OCI-LY1 (cell line): Measurements from ENCODE around the gene MAP3K6.

Experiments
- H2AFZ ChIP-seq: fragments of 200-600 bp; sonication (generic), shearing (Covaris generic); 2 replicates; pipeline ENCODE4 v1.6.0; 2014; ENCODE audit warnings: antibody characterized with exemption, mild to moderate bottlenecking, low read length
- H3F3A ChIP-seq: fragments of 200-600 bp; sonication (generic), shearing (Covaris generic); 2 replicates; pipeline ENCODE4 v1.6.0; 2014; ENCODE audit warnings: mild to moderate bottlenecking, antibody characterized with exemption, low read length, moderate library complexity; ENCODE audit not compliant: insufficient read depth
- H3K27ac ChIP-seq: fragments of 200-600 bp; sonication (generic); 2 replicates; pipeline ENCODE4 v1.5.1; 2014; ENCODE audit warnings: low read length, mixed run types, mild to moderate bottlenecking, low read depth; ENCODE audit not compliant: poor library complexity, severe bottlenecking
- H3K27me3 ChIP-seq: fragments of 200-600 bp; sonication (generic); 2 replicates; pipeline ENCODE4 v1.6.0; 2014; ENCODE audit warnings: antibody characterized with exemption, mild to moderate bottlenecking, low read length, moderate library complexity; ENCODE audit not compliant: insufficient read depth
- H3K36me3 ChIP-seq: fragments of 200-600 bp; sonication (generic); 2 replicates; pipeline ENCODE4 v1.6.1; 2014; ENCODE audit warnings: mild to moderate bottlenecking, antibody characterized with exemption, low read length, moderate library complexity, mixed read lengths; ENCODE audit not compliant: insufficient read depth
- H3K4me1 ChIP-seq: fragments of 200-600 bp; sonication (generic); 2 replicates; pipeline ENCODE4 v1.5.1; 2014; ENCODE audit warnings: mild to moderate bottlenecking, low read length, moderate library complexity; ENCODE audit not compliant: insufficient read depth, severe bottlenecking
- H3K4me2 ChIP-seq: fragments of 200-600 bp; sonication (generic), shearing (Covaris generic); 2 replicates; pipeline ENCODE4 v1.6.1; 2014; ENCODE audit warnings: low read length
- H3K4me3 ChIP-seq: fragments of 200-600 bp; sonication (generic); 2 replicates; pipeline ENCODE4 v1.5.1; 2014; ENCODE audit warnings: low read length, low read depth, mild to moderate bottlenecking, mixed read lengths; ENCODE audit not compliant: poor library complexity, severe bottlenecking
- H3K79me2 ChIP-seq: fragments of 200-600 bp; shearing (Covaris generic); 2 replicates; pipeline ENCODE4 v1.6.1; 2016; ENCODE audit warnings: mixed run types, low read length, mixed read lengths; ENCODE audit not compliant: insufficient read depth
- H3K9ac ChIP-seq: fragments of 200-600 bp; sonication (generic), shearing (Covaris generic); 2 replicates; pipeline ENCODE4 v1.6.1; 2014; ENCODE audit warnings: mild to moderate bottlenecking, low read length, mixed read lengths
- H3K9me2 ChIP-seq: fragments of 200-600 bp; sonication (generic), shearing (Covaris generic); 2 replicates; pipeline ENCODE4 v1.6.1; 2014; ENCODE audit warnings: low read depth, mild to moderate bottlenecking, low read length, mixed read lengths
- H3K9me3 ChIP-seq: fragments of 200-600 bp; shearing (Covaris generic); 2 replicates; pipeline ENCODE4 v1.6.1; 2014; ENCODE audit warnings: low read length, mixed read lengths
- H4K20me1 ChIP-seq: fragments of 200-600 bp; sonication (generic), shearing (Covaris generic); 2 replicates; pipeline ENCODE4 v1.6.0; 2016; ENCODE audit warnings: mild to moderate bottlenecking, low read length; ENCODE audit not compliant: insufficient read depth
- EZH2 ChIP-seq: fragments of 200-600 bp; sonication (generic), shearing (Covaris generic); IDR thresholded peaks from 2 replicates; pipeline ENCODE4 v1.8.0; 2017; ENCODE audit warnings: borderline replicate concordance, mixed run types, mild to moderate bottlenecking, antibody characterized with exemption, low read length, moderate library complexity, mixed read lengths
- TF ChIP-seq, protein P1 (sequence below): fragments of 200-600 bp; sonication (generic), shearing (Covaris generic); IDR thresholded peaks from 2 replicates; pipeline ENCODE4 v1.5.1; 2017; ENCODE audit warnings: mild to moderate bottlenecking, antibody characterized with exemption, low read length, moderate library complexity, mixed read lengths

MAP3K6 gene

DNA sequence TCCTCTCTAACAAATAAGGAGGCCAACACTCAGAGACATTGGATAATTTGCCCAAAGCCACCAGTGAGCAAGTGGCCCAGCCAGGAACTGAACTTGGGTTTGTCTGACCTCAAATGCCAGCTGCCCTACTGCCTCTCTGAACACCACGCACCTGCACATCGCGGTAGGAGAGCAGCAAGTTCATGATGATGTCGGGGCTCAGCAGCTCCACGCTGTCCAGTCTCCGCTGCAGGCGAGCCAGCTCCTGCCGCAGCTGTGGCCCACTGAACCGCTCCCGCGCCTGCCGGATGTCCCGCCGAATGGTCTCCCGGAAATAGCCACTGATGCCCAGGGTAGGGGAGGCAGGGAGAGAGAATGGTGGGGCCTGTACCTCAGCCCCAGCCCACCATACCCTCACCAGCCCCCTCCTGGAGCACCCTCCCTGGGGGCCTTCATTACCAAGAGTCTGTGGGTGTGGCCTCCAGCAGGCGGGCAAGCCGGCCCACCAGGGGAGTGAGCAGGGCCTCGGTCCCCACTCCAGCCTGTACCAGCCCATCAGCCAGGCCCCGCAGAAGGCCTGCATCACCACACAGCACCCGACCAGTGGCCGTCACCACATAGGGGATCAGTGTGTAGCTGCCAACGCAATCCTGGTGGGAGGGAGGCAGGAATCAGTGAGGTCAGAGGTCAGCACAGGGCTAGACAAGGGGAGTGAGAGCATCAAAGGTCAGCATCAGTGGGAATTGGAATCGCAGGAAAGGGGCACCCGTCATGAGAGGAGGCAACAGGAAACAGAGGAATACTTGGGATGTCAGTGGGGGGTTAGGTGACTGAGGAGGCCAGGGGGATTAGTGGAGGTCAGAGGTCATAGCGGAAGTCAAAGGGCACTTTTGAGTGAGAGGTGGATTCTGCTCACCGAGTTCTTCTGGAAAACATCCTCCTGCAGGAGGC, 2.7 kb downstream of the MAP3K6 start:
- no peaks in the 10 kb centered on the region for H3F3A ChIP-seq
- peak overlapping the region; percentile 91; the same call in 1 of the 2 replicates for H3K4me2 ChIP-seq
- H4K20me1 ChIP-seq, result no peaks in the 10 kb centered on the region
- H3K9ac ChIP-seq, result peak overlapping the region; percentile 49; the same call in 1 of the 2 replicates
- H3K27ac ChIP-seq, result peak overlapping the region; percentile 87
- H3K79me2 ChIP-seq, result no peaks in the 10 kb centered on the region
- H3K4me3 ChIP-seq, result peak overlapping the region; percentile 69
- H3K9me2 ChIP-seq, result no peaks in the 10 kb centered on the region
- no peaks in the 10 kb centered on the region for H3K9me3 ChIP-seq
- no peak overlapping the region for H2AFZ ChIP-seq
- H3K27me3 ChIP-seq, result no peaks in the 10 kb centered on the region
- H3K4me1 ChIP-seq, result peaks cover 39% of the 10 kb centered on the region
- TF ChIP-seq EZH2, result no peak
- TF ChIP-seq, protein P1, sequence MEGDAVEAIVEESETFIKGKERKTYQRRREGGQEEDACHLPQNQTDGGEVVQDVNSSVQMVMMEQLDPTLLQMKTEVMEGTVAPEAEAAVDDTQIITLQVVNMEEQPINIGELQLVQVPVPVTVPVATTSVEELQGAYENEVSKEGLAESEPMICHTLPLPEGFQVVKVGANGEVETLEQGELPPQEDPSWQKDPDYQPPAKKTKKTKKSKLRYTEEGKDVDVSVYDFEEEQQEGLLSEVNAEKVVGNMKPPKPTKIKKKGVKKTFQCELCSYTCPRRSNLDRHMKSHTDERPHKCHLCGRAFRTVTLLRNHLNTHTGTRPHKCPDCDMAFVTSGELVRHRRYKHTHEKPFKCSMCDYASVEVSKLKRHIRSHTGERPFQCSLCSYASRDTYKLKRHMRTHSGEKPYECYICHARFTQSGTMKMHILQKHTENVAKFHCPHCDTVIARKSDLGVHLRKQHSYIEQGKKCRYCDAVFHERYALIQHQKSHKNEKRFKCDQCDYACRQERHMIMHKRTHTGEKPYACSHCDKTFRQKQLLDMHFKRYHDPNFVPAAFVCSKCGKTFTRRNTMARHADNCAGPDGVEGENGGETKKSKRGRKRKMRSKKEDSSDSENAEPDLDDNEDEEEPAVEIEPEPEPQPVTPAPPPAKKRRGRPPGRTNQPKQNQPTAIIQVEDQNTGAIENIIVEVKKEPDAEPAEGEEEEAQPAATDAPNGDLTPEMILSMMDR, result no peak
- H3K36me3 ChIP-seq, result no peaks in the 10 kb centered on the region

DNA sequence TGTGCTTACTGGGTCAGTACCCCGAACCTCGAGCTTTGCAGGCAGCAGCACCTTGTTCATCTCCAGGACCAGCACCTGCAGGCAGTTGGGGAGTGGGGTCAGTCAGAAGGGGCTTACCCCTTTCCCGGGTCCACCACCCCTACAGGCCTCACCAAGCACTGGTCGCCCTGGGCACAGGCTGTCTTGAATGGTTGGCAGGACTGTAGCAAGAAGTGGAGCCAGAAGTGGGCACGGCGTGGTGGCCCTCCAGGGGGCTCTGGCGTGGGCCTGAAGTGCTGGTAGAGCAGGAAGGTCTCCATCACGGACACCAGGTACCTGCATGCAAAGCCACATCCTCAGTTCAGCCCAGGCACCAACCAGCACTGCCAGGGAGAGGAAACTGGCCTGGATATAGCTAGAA, 5.2 kb downstream of the MAP3K6 start:
- Histone ChIP-seq H3K9me3 (no peaks in the 10 kb centered on the region), H3F3A (no peaks in the 10 kb centered on the region), H3K4me1 (peaks cover 49% of the 10 kb centered on the region), H3K9ac (no peak overlapping the region), H3K9me2 (no peaks in the 10 kb centered on the region), H3K4me3 (no peak overlapping the region), H3K79me2 (no peaks in the 10 kb centered on the region), H3K4me2 (no peak overlapping the region), H2AFZ (no peak overlapping the region), H3K27ac (no peak overlapping the region), H4K20me1 (no peaks in the 10 kb centered on the region), H3K36me3 (no peaks in the 10 kb centered on the region), H3K27me3 (no peaks in the 10 kb centered on the region; the same call in 1 of the 2 replicates)
- no peak for TF ChIP-seq EZH2
- TF ChIP-seq, protein P1, result no peak

DNA sequence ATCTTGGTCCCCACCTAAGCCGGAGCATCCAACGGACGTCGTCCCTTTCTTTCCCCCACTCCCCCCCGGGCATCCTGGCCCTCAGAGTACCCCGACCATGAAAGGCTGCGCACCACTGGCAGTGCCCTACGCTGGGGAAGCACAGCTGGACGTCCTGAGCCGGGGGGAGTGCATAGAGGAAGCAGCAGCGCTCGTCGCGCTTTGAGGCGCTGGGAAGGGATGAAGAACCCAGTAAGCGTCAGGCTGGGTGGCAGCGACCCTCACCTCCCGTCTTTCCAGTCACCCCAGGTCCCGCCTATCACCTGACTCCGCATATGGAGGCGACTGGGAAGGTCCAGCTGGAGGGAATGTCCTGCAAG, 5.7 kb downstream of the MAP3K6 start:
- Histone ChIP-seq H3K27me3 (no peaks in the 10 kb centered on the region; the same call in 1 of the 2 replicates), H3K4me3 (peak overlapping the region; percentile 62), H3K27ac (no peak overlapping the region), H3K9ac (peak overlapping the region; percentile 67; the same call in 1 of the 2 replicates), H4K20me1 (no peaks in the 10 kb centered on the region), H3K9me2 (no peaks in the 10 kb centered on the region), H2AFZ (no peak overlapping the region), H3K36me3 (no peaks in the 10 kb centered on the region), H3F3A (no peaks in the 10 kb centered on the region), H3K4me2 (peak overlapping the region; percentile 83), H3K4me1 (peaks cover 53% of the 10 kb centered on the region), H3K79me2 (no peaks in the 10 kb centered on the region), H3K9me3 (no peaks in the 10 kb centered on the region)
- TF ChIP-seq, protein P1, result no peak
- no peak for TF ChIP-seq EZH2
